ENCODE measurements around the gene MYH15.
"Not testable (repeated sequence)": the region's sequence is repeated elsewhere in the genome, so short reads cannot be mapped to it uniquely, and the experiment has no call there.

MYH15 gene

GRCh38 chr3:108391917-108392593 lies 118.3 kb downstream of the MYH15 start:
- in situ Hi-C loops (cut with HindIII; ENCODE audit: low sequenced_read_pairs): no loop called here

GRCh38 chr3:108389372-108389771 lies 121.0 kb downstream of the MYH15 start:
- in situ Hi-C loops (cut with HindIII; ENCODE audit: low sequenced_read_pairs): no loop called here

- in situ Hi-C loops (cut with HindIII; ENCODE audit: low sequenced_read_pairs): no loop called here
These were observed 122.0 kb downstream of the MYH15 start for GRCh38 chr3:108388136-108389132.

- in situ Hi-C loops (cut with HindIII; ENCODE audit: low sequenced_read_pairs): no loop called here
These were observed 123.3 kb downstream of the MYH15 start for GRCh38 chr3:108387063-108387462.

GRCh38 chr3:108383306-108383705 lies 127.1 kb downstream of the MYH15 start:
- in situ Hi-C loops (cut with HindIII; ENCODE audit: low sequenced_read_pairs): no loop called here

GRCh38 chr3:108381529-108382140 lies 128.8 kb downstream of the MYH15 start:
- in situ Hi-C loops (cut with HindIII; ENCODE audit: low sequenced_read_pairs): no loop called here

GRCh38 chr3:108380128-108380795 lies 130.1 kb downstream of the MYH15 start:
- in situ Hi-C loops (cut with HindIII; ENCODE audit: low sequenced_read_pairs): no loop called here

- in situ Hi-C loops (cut with HindIII; ENCODE audit: low sequenced_read_pairs): not testable (repeated sequence)
These were observed 131.4 kb downstream of the MYH15 start for GRCh38 chr3:108378952-108379342.

GRCh38 chr3:108378153-108378951 lies 132.0 kb downstream of the MYH15 start:
- in situ Hi-C loops (cut with HindIII; ENCODE audit: low sequenced_read_pairs): no loop called here

- in situ Hi-C loops (cut with HindIII; ENCODE audit: low sequenced_read_pairs): no loop called here
These were observed 133.0 kb downstream of the MYH15 start for GRCh38 chr3:108377384-108377783.

GRCh38 chr3:108376026-108376425 lies 134.4 kb downstream of the MYH15 start:
- in situ Hi-C loops (cut with HindIII; ENCODE audit: low sequenced_read_pairs): no loop called here

GRCh38 chr3:108359011-108359410 lies 151.4 kb downstream of the MYH15 start:
- in situ Hi-C loops (cut with HindIII; ENCODE audit: low sequenced_read_pairs): no loop called here

GRCh38 chr3:108357042-108357441 lies 153.4 kb downstream of the MYH15 start:
- in situ Hi-C loops (cut with HindIII; ENCODE audit: low sequenced_read_pairs): no loop called here

GRCh38 chr3:108354562-108354961 lies 155.8 kb downstream of the MYH15 start:
- in situ Hi-C loops (cut with HindIII; ENCODE audit: low sequenced_read_pairs): no loop called here

- in situ Hi-C loops (cut with HindIII; ENCODE audit: low sequenced_read_pairs): no loop called here
These were observed 158.2 kb downstream of the MYH15 start for GRCh38 chr3:108352176-108352575.

GRCh38 chr3:108346301-108347227 lies 163.8 kb downstream of the MYH15 start:
- in situ Hi-C loops (cut with HindIII; ENCODE audit: low sequenced_read_pairs): no loop called here

- in situ Hi-C loops (cut with HindIII; ENCODE audit: low sequenced_read_pairs): no loop called here
These were observed 164.7 kb downstream of the MYH15 start for GRCh38 chr3:108345492-108346205.

GRCh38 chr3:108343491-108343890 lies 166.9 kb downstream of the MYH15 start:
- in situ Hi-C loops (cut with HindIII; ENCODE audit: low sequenced_read_pairs): no loop called here
